Measurements from ENCODE around the gene ERN1. TPM values are rescaled to one million over a fixed set of nuclear protein-coding genes. Genes with fewer than 3 reads are reported as not detected.

ERN1 gene
- total and polyA plus RNA-seq, 2 donors (not counting 3 experiments of a cell fraction or from before 2014, with no cell fraction given) = 9.1 to 21.5 TPM

GRCh38 chr17:64061178-64061898 is 68.6 kb downstream of the ERN1 start:
- DNase-seq (ENCODE audit: low read depth, low spot score) = peak; percentile 92
- CTCF ChIA-PET = interaction anchor here (0.7 to 7.3 kb wide), 12 partner anchors 12 to 221 kb away, joined by 3 to 234 read pairs (median 4); partner anchors contain the start of gene ERN1
- dilution Hi-C loops (cut with MboI; ENCODE audit: extremely low pct_ligation_motif_present, low sequenced_read_pairs) (no loop called here), intact Hi-C loops (cut with micrococcal nuclease) (loop anchor here (1.0 to 10.0 kb wide), 2 partner anchors 32 to 223 kb away; no protein-coding TSS in a partner anchor)
- Histone ChIP-seq H2AFZ (ENCODE audit: low read depth, low read length) (no peak overlapping the region), H3K4me2 (ENCODE audit: insufficient read depth, low read length) (peak overlapping the region; percentile 16), H3K4me3 (replicated peaks in 1 of 3; ENCODE audit: insufficient read depth in 1 of 3, low read depth in 1 of 3, low read length in 3 of 3) (no peak overlapping the region), H3K27ac (ENCODE audit: insufficient read depth, low read depth, low read length) (peak overlapping the region; percentile 72), H3K9me1 (replicated peaks; ENCODE audit: control insufficient read depth, extremely low read depth, insufficient read depth, low read length) (no peaks in the 10 kb centered on the region), H3K4me1 (ENCODE audit: control insufficient read depth, extremely low read depth, insufficient read depth, low read length) (peaks cover 22% of the 10 kb centered on the region), H3K9me3 (replicated peaks; ENCODE audit: control insufficient read depth, insufficient read depth, low read length) (no peaks in the 10 kb centered on the region), H4K20me1 (replicated peaks; ENCODE audit: control insufficient read depth, extremely low read depth, insufficient read depth, low read length) (no peaks in the 10 kb centered on the region), H3K9ac (replicated peaks; ENCODE audit: extremely low read depth, insufficient read depth, low read length) (peak overlapping the region; percentile 20), H3K27me3 (ENCODE audit: control insufficient read depth in 2 of 2, insufficient read depth in 2 of 2, low read length in 2 of 2) (no peaks in the 10 kb centered on the region), H3K36me3 (ENCODE audit: control insufficient read depth in 2 of 2, extremely low read depth in 1 of 2, insufficient read depth in 2 of 2, low read length in 2 of 2) (peaks cover 0 to 8% of the 10 kb centered on the region in 2 experiments), H3K79me2 (ENCODE audit: control insufficient read depth, insufficient read depth, low read length) (no peaks in the 10 kb centered on the region)
- peak; percentile 98 for FAIRE-seq
- TF ChIP-seq MYC (IDR thresholded peaks at IDR 0.05; ENCODE audit: low read depth, low read length) = no peak
- peak; percentile 78 for TF ChIP-seq FOS (IDR thresholded peaks at IDR 0.05; ENCODE audit: borderline replicate concordance, insufficient read depth, low read length)
- peak; percentile 68 for TF ChIP-seq JUN (IDR thresholded peaks at IDR 0.05; ENCODE audit: borderline replicate concordance, insufficient read depth, insufficient read length, low read depth)
- POLR2A ChIA-PET = interaction anchor here (0.7 to 1.3 kb wide), 3 partner anchors 68 to 109 kb away, joined by 3 to 8 read pairs (median 4); no protein-coding TSS in a partner anchor
- TSS peak; percentile 19 for BruUV-seq (replicated peaks)

- BruUV-seq (replicated peaks) = no TSS peak
- H4K20me1 ChIP-seq (replicated peaks; ENCODE audit: control insufficient read depth, extremely low read depth, insufficient read depth, low read length) = no peaks in the 10 kb centered on the region
- H3K4me3 ChIP-seq (replicated peaks in 1 of 3; ENCODE audit: insufficient read depth in 1 of 3, low read depth in 1 of 3, low read length in 3 of 3) = no peak overlapping the region
- H3K79me2 ChIP-seq (ENCODE audit: control insufficient read depth, insufficient read depth, low read length) = no peaks in the 10 kb centered on the region
- no peak overlapping the region for H2AFZ ChIP-seq (ENCODE audit: low read depth, low read length)
- no peak overlapping the region for H3K9ac ChIP-seq (replicated peaks; ENCODE audit: extremely low read depth, insufficient read depth, low read length)
- H3K36me3 ChIP-seq (ENCODE audit: control insufficient read depth in 2 of 2, extremely low read depth in 1 of 2, insufficient read depth in 2 of 2, low read length in 2 of 2) = peaks cover 0 to 12% of the 10 kb centered on the region in 2 experiments
- peak overlapping the region; percentile 72 for H3K27ac ChIP-seq (ENCODE audit: insufficient read depth, low read depth, low read length)
- ChIA-PET CTCF (interaction anchor here (0.8 to 7.3 kb wide), 8 partner anchors 14 to 222 kb away, joined by 3 to 234 read pairs (median 6); partner anchors contain the start of gene ERN1), POLR2A (interaction anchor here (0.9 to 1.2 kb wide), 2 partner anchors 69 to 85 kb away, joined by 3 read pairs; no protein-coding TSS in a partner anchor)
- intact Hi-C loops (cut with micrococcal nuclease) = loop anchor here (10.0 kb wide), 1 partner anchor 224 kb away; no protein-coding TSS in a partner anchor
- no peaks in the 10 kb centered on the region for H3K27me3 ChIP-seq (ENCODE audit: control insufficient read depth in 2 of 2, insufficient read depth in 2 of 2, low read length in 2 of 2)
- FAIRE-seq (peak; percentile 73), DNase-seq (ENCODE audit: low read depth, low spot score) (peak; percentile 65)
- no peak for TF ChIP-seq EZH2 (IDR thresholded peaks at IDR 0.05; ENCODE audit: borderline replicate concordance, low read depth, low read length, severe bottlenecking)
- TF ChIP-seq JUN (IDR thresholded peaks at IDR 0.05; ENCODE audit: borderline replicate concordance, insufficient read depth, insufficient read length, low read depth) = no peak
- no peak for TF ChIP-seq MYC (IDR thresholded peaks at IDR 0.05; ENCODE audit: low read depth, low read length)
- TF ChIP-seq POLR2A (IDR thresholded peaks at IDR 0.05; ENCODE audit: low read depth, low read length) = no peak
- TF ChIP-seq FOS (IDR thresholded peaks at IDR 0.05; ENCODE audit: borderline replicate concordance, insufficient read depth, low read length) = no peak
- TF ChIP-seq CTCF (IDR thresholded peaks at IDR 0.05; ENCODE audit: extremely low read depth in 1 of 2, insufficient read depth in 1 of 2, low read depth in 1 of 2, low read length in 2 of 2) = no peak
- TF ChIP-seq POLR2AphosphoS5 (IDR thresholded peaks at IDR 0.05; ENCODE audit: insufficient read depth, low read depth, low read length) = no peak
- TF ChIP-seq GATA2 (IDR thresholded peaks at IDR 0.05; ENCODE audit: insufficient read depth, insufficient read length, low read depth, low read length) = no peak
- TF ChIP-seq MAX (IDR thresholded peaks at IDR 0.05; ENCODE audit: insufficient read depth, insufficient read length) = no peak
- H3K9me1 ChIP-seq (replicated peaks; ENCODE audit: control insufficient read depth, extremely low read depth, insufficient read depth, low read length) = no peaks in the 10 kb centered on the region
- peaks cover 22% of the 10 kb centered on the region for H3K4me1 ChIP-seq (ENCODE audit: control insufficient read depth, extremely low read depth, insufficient read depth, low read length)
- H3K4me2 ChIP-seq (ENCODE audit: insufficient read depth, low read length) = no peak overlapping the region
- dilution Hi-C loops (cut with MboI; ENCODE audit: extremely low pct_ligation_motif_present, low sequenced_read_pairs) = no loop called here
- no peaks in the 10 kb centered on the region for H3K9me3 ChIP-seq (replicated peaks; ENCODE audit: control insufficient read depth, insufficient read depth, low read length)
Observed at GRCh38 chr17:64060331-64060730, 69.6 kb downstream of the ERN1 start.
